HEK293 (cell line): ENCODE results near the gene LDLRAP1.

Experiments used
- CTCF ChIA-PET: fragments of 350-600 bp; formaldehyde crosslinking; extraction: SDS; loops from one replicate; lab custom pipeline; 2021; ENCODE audit warnings: antibody characterized with exemption; lab: Yijun Ruan, JAX
- POLR2A ChIA-PET: fragments of 300-600 bp; formaldehyde crosslinking; extraction: SDS; loops from one replicate; lab custom pipeline; 2020; ENCODE audit warnings: antibody characterized with exemption, inconsistent platforms; lab: Yijun Ruan, JAX
- H3K27ac ChIP-seq: fragments of 200-500 bp; sonication (Bioruptor generic); 2 replicates; pipeline ENCODE4 v1.5.1; 2014; ENCODE audit warnings: low read depth, low read length, control low read depth, inconsistent platforms; ENCODE audit errors: extremely low read depth
- H3K36me3 ChIP-seq, 2 experiments: fragments of 200-500 bp in 1 of 2; sonication (Bioruptor generic) in 1 of 2; 1 replicate in 1 of 2; 2 replicates in 1 of 2; pipeline ENCODE4 v1.5.1; 2014 to 2017; ENCODE audit warnings: inconsistent platforms in 2 of 2, low read length in 2 of 2; ENCODE audit not compliant: control insufficient read depth in 2 of 2, insufficient read depth in 1 of 2
- H3K4me1 ChIP-seq: fragments of 200-500 bp; sonication (Bioruptor generic); 2 replicates; pipeline ENCODE4 v1.5.1; 2014; ENCODE audit warnings: mild to moderate bottlenecking, low read length, inconsistent platforms; ENCODE audit not compliant: control insufficient read depth, insufficient read depth
- H3K4me3 ChIP-seq: 2 replicates; pipeline ENCODE4 v1.5.1; 2011; ENCODE audit warnings: low read depth, mild to moderate bottlenecking, control low read depth, low read length, moderate library complexity
- H3K9me3 ChIP-seq: fragments of 200-500 bp; sonication (Bioruptor generic); 2 replicates; pipeline ENCODE4 v1.5.1; 2014; ENCODE audit warnings: low read depth, low read length, inconsistent platforms; ENCODE audit not compliant: control insufficient read depth, insufficient read depth
- CTCF ChIP-seq: fragments of 450-650 bp; formaldehyde crosslinking; IDR thresholded peaks from 2 replicates; pipeline ENCODE4 v1.5.1; 2016; ENCODE audit warnings: missing biosample characterization, missing genetic modification characterization
- GLIS2 ChIP-seq: fragments of 450-650 bp; formaldehyde crosslinking; IDR thresholded peaks from 2 replicates; pipeline ENCODE4 v1.5.1; 2016; ENCODE audit warnings: missing biosample characterization, missing genetic modification characterization
- HOXC10 ChIP-seq: sonication (generic); formaldehyde crosslinking; IDR thresholded peaks from 2 replicates; pipeline ENCODE4 v1.8.1; 2023; ENCODE audit warnings: mild to moderate bottlenecking, missing genetic modification reagents
- KLF1 ChIP-seq: fragments of 450-650 bp; formaldehyde crosslinking; IDR thresholded peaks from 2 replicates; pipeline ENCODE4 v1.5.1; 2016; ENCODE audit warnings: missing biosample characterization, missing genetic modification characterization
- PRDM1 ChIP-seq: fragments of 450-650 bp; formaldehyde crosslinking; IDR thresholded peaks from 2 replicates; pipeline ENCODE4; 2016; ENCODE audit warnings: missing biosample characterization, missing genetic modification characterization
- PRDM10 ChIP-seq: fragments of 450-650 bp; formaldehyde crosslinking; IDR thresholded peaks from 2 replicates; pipeline ENCODE4 v1.5.1; 2016; ENCODE audit warnings: missing biosample characterization, missing genetic modification characterization
- PRDM2 ChIP-seq: fragments of 450-650 bp; formaldehyde crosslinking; IDR thresholded peaks from 2 replicates; pipeline ENCODE4 v1.5.1; 2016; ENCODE audit warnings: missing biosample characterization, missing genetic modification characterization, borderline replicate concordance
- ZBTB20 ChIP-seq: fragments of 450-650 bp; formaldehyde crosslinking; IDR thresholded peaks from 2 replicates; pipeline ENCODE4 v1.5.1; 2016; ENCODE audit warnings: missing biosample characterization, missing genetic modification characterization
- ZFP69B ChIP-seq: fragments of 450-650 bp; formaldehyde crosslinking; IDR thresholded peaks from 2 replicates; pipeline ENCODE4 v1.5.1; 2016; ENCODE audit warnings: missing biosample characterization, missing genetic modification characterization
- ZNF138 ChIP-seq: fragments of 450-650 bp; formaldehyde crosslinking; IDR thresholded peaks from 2 replicates; pipeline ENCODE4 v1.5.1; 2016; ENCODE audit warnings: missing biosample characterization, missing genetic modification characterization, borderline replicate concordance
- ZNF155 ChIP-seq: fragments of 450-650 bp; formaldehyde crosslinking; IDR thresholded peaks from 2 replicates; pipeline ENCODE4 v1.5.1; 2016; ENCODE audit warnings: missing biosample characterization, missing genetic modification characterization
- ZNF223 ChIP-seq: fragments of 450-650 bp; formaldehyde crosslinking; IDR thresholded peaks from 2 replicates; pipeline ENCODE4 v1.5.1; 2016; ENCODE audit warnings: missing biosample characterization, missing genetic modification characterization
- ZNF350 ChIP-seq: fragments of 450-650 bp; formaldehyde crosslinking; IDR thresholded peaks from 2 replicates; pipeline ENCODE4 v1.5.0; 2017; ENCODE audit warnings: missing biosample characterization, mild to moderate bottlenecking, missing genetic modification characterization
- ZNF473 ChIP-seq: fragments of 450-650 bp; formaldehyde crosslinking; IDR thresholded peaks from 2 replicates; pipeline ENCODE4 v1.5.1; 2017; ENCODE audit warnings: missing biosample characterization, missing genetic modification characterization
- ZNF549 ChIP-seq: fragments of 450-650 bp; IDR thresholded peaks from 2 replicates; pipeline ENCODE4 v1.5.1; 2018; ENCODE audit warnings: missing biosample characterization, missing genetic modification characterization, mild to moderate bottlenecking, inconsistent platforms, moderate library complexity
- ZNF623 ChIP-seq: fragments of 450-650 bp; formaldehyde crosslinking; IDR thresholded peaks from 2 replicates; pipeline ENCODE4 v1.5.1; 2016; ENCODE audit warnings: missing biosample characterization, missing genetic modification characterization
- ZNF654 ChIP-seq: fragments of 450-650 bp; formaldehyde crosslinking; IDR thresholded peaks from 2 replicates; pipeline ENCODE4 v1.5.1; 2016; ENCODE audit warnings: low read depth, missing biosample characterization, missing genetic modification characterization
- ZNF658 ChIP-seq: fragments of 450-650 bp; formaldehyde crosslinking; IDR thresholded peaks from 2 replicates; pipeline ENCODE4; 2016; ENCODE audit warnings: missing biosample characterization, missing genetic modification characterization
- TF ChIP-seq, protein P1 (sequence below): fragments of 450-650 bp; formaldehyde crosslinking; IDR thresholded peaks from 2 replicates; pipeline ENCODE4 v1.5.1; 2016; ENCODE audit warnings: missing biosample characterization, missing genetic modification characterization

The LDLRAP1 gene

DNA sequence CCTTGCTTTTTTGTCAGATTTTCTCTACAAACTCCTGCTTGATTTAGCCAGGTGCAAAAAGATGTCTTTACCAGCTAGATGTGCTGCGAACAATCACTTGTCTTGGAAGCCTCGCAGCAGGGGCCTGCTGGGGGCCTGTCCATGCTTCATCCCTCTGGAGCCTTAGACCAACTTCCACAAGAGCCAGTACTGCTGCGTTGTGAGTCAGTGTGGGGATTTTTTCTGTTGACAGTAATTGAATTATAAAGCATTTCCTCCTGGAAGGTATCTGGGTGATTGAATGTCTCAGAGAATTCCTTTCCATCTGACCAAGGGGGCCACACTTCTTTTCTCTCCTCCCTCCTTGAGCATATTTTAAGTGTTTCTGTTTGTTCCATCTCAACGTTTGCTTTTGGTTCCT, 40.4 kb upstream of the LDLRAP1 start:
- ChIA-PET CTCF (interaction anchor here (0.6 to 1.4 kb wide), 6 partner anchors 11 to 308 kb away, joined by 3 to 6 read pairs (median 4); no protein-coding TSS in a partner anchor), POLR2A (no interaction called here)
- no peak for TF ChIP-seq ZNF138 (tag by site-specific recombination)
- TF ChIP-seq HOXC10 (CRISPR knock-in tag), result no peak
- no peak for TF ChIP-seq PRDM2 (tag by site-specific recombination)
- TF ChIP-seq ZNF350 (tag by site-specific recombination), result no peak
- TF ChIP-seq ZNF473 (tag by site-specific recombination), result no peak
- no peak for TF ChIP-seq ZNF223 (tag by site-specific recombination)
- Histone ChIP-seq H3K36me3 (peaks cover 0 to 19% of the 10 kb centered on the region in 2 experiments; a peak in 1 of 3 replicates), H3K27ac (no peak overlapping the region), H3K4me3 (no peak overlapping the region), H3K4me1 (no peaks in the 10 kb centered on the region), H3K9me3 (no peaks in the 10 kb centered on the region)

DNA sequence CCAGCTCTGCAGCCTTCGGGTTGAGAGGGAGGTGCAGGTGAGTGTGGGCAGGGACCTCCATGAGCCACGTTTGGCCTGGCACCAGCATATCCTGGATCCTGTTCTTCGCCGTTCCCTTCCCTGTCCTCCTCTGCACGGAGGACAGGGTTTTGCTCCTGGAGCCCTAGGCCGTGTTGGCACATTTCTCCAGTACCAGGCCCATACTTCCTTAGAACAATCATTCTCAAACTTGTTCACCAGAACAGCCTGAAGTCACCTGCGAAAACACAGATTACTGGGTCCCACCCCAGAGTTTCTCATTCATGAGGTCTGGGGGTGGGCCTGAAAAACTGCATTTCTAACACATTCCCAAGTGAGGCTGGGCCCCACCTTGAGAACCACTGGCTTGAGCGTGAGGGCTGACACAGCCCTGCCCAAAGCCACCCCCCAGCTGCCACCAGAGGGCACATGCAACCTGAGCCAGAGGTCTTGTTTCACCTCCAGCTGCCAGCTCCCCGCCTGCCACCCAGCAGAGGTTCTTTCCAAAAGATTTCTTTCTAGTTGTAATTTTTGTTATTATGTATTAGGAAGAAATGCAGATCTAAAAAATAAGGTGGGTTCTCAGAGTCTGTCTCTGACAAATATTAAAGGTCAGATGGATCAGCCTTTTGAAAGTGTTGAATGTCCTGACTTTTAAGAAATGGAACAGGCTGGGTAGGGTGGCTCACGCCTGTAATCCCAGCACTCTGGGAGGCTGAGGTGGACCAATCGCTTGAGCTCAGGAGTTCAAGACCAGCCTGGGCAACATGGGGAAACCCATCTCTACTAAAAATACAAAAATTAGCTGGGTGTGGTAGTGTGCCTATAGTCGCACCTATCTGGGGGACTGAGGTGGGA, 39.6 kb upstream of the LDLRAP1 start:
- no peaks in the 10 kb centered on the region for H3K9me3 ChIP-seq
- peaks cover 0 to 14% of the 10 kb centered on the region in 2 experiments; a peak in 1 of 3 replicates for H3K36me3 ChIP-seq
- no peak overlapping the region for H3K27ac ChIP-seq
- no peak overlapping the region for H3K4me3 ChIP-seq
- ChIA-PET CTCF (interaction anchor here (0.6 to 1.8 kb wide), 10 partner anchors 10 to 307 kb away, joined by 3 to 10 read pairs (median 4); no protein-coding TSS in a partner anchor), POLR2A (no interaction called here)
- no peaks in the 10 kb centered on the region for H3K4me1 ChIP-seq
- TF ChIP-seq CTCF (peak; percentile 67), KLF1 (tag by site-specific recombination) (peak; percentile 39; the same call in 1 of the 2 replicates), ZFP69B (tag by site-specific recombination) (peak; percentile 60; the same call in 1 of the 2 replicates), ZNF155 (tag by site-specific recombination) (no peak), ZBTB20 (tag by site-specific recombination) (peak; percentile 73), ZNF658 (no peak), PRDM10 (tag by site-specific recombination) (0 out of 2 replicates have a peak, but pooled peaks have one; percentile 30), ZNF654 (tag by site-specific recombination) (peak; percentile 25; the same call in 1 of the 2 replicates), GLIS2 (tag by site-specific recombination) (peak; percentile 48; the same call in 1 of the 2 replicates), PRDM1 (tag by site-specific recombination) (no peak), ZNF549 (tag by site-specific recombination) (no peak), ZNF623 (no peak)
- TF ChIP-seq, protein P1, sequence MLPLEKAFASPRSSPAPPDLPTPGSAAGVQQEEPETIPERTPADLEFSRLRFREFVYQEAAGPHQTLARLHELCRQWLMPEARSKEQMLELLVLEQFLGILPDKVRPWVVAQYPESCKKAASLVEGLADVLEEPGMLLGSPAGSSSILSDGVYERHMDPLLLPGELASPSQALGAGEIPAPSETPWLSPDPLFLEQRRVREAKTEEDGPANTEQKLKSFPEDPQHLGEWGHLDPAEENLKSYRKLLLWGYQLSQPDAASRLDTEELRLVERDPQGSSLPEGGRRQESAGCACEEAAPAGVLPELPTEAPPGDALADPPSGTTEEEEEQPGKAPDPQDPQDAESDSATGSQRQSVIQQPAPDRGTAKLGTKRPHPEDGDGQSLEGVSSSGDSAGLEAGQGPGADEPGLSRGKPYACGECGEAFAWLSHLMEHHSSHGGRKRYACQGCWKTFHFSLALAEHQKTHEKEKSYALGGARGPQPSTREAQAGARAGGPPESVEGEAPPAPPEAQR (tag by site-specific recombination), result no peak
